Measurements from ENCODE around the gene SERPINA6.
"Not testable (repeated sequence)": the region's sequence is repeated elsewhere in the genome, so short reads cannot be mapped to it uniquely, and the experiment has no call there.

The SERPINA6 gene, protein sequence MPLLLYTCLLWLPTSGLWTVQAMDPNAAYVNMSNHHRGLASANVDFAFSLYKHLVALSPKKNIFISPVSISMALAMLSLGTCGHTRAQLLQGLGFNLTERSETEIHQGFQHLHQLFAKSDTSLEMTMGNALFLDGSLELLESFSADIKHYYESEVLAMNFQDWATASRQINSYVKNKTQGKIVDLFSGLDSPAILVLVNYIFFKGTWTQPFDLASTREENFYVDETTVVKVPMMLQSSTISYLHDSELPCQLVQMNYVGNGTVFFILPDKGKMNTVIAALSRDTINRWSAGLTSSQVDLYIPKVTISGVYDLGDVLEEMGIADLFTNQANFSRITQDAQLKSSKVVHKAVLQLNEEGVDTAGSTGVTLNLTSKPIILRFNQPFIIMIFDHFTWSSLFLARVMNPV

GRCh38 chr14:94322648-94323570, at the start of gene SERPINA6:
SERPINA6 (minus strand) TSS chr14:94323336; CDS start chr14:94314648, 8,688 bp downstream.
- in situ Hi-C loops (cut with MboI; ENCODE audit: low sequenced_read_pairs), result no loop called here

DNA sequence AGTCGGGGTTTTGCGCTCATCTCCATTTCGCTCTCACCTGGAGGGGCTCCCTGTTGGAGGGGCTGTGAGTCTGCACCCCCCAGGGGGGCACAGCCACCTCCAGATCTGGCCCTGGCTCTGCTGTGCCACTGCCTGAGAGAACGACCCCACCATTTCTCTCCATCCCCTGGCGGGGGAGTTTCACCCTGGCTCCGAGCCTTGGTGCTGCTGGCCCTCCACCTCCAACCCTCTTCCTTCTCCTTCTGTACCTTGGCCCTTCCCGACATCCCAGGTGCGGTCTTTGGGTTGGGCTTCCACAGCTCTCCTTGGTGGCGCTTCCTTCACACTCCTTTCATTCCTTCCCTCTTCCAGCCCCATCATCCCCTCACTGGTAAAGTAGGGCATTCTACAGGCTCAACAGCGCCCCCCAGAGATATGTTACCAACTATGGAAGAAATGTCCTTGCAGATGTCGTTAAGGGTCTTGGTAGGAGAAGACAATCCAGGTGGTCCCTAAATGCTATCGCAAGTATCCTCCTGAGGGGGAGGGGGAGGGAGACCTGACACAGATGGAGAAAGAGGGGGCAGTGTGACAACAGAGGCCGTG, 49.0 kb upstream of the SERPINA6 start:
- in situ Hi-C loops (cut with MboI; ENCODE audit: low sequenced_read_pairs), result no loop called here

GRCh38 chr14:94370524-94370910, 47.4 kb upstream of the SERPINA6 start:
- in situ Hi-C loops (cut with MboI; ENCODE audit: low sequenced_read_pairs), result no loop called here

DNA sequence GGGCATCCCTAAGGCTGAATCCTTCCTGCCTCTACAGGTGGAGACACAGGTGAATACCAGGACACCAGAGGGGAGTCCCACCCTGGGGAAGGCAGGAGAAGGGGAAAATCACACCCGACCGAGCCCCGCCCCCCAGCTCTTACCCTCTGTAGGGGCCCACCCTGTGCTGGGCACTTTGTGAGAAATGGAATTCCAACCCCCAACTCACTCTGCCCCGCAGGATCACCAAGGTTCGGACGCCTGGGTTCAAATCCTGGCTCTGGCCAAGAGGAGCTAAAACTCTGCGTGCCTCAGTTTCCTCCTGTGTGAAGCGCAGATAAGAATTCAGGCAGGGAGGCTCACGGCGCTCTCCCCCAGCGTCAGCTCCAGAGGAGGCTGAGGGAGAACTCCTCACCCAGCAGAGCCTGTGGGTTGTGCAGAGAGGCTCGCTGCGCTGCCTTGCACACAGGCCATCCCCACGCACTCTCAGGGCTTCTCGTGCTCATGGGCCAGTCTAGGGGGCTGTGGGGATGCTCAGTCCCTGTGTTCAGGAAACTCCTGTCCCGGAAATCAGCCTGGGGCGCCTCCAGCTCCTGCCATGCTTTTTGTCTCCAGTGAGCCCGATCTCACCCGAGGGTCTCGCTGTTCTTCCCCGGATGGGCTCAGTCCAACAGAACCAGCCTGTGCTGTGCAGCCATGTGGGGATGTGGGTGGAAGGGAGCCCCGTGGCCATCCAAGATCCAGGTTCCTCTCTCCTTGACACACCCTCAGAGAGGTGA, 46.8 kb upstream of the SERPINA6 start:
- in situ Hi-C loops (cut with MboI; ENCODE audit: low sequenced_read_pairs), result not testable (repeated sequence)

- in situ Hi-C loops (cut with MboI; ENCODE audit: low sequenced_read_pairs), result no loop called here
Measured at GRCh38 chr14:94368956-94369355, 45.8 kb upstream of the SERPINA6 start.

DNA sequence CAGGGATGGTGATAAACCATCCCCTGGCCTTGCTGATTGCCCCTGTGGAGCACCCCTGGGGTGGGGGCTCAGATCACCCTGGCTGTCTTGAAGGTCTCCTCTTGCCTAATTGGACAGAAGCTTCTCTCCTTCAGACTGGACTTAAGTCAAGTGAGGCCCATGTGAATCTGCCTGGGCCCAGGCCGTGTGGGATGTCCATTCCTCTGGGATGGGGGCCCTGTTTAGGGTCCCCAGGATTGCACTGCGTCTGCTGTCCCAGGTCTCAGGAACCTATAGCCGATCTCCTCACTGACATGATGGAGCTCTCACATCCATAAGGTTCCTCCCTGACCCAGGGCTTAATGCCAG, 45.1 kb upstream of the SERPINA6 start:
- in situ Hi-C loops (cut with MboI; ENCODE audit: low sequenced_read_pairs), result no loop called here

GRCh38 chr14:94367347-94368242, 44.5 kb upstream of the SERPINA6 start:
- in situ Hi-C loops (cut with MboI; ENCODE audit: low sequenced_read_pairs), result no loop called here

- in situ Hi-C loops (cut with MboI; ENCODE audit: low sequenced_read_pairs), result no loop called here
Measured at GRCh38 chr14:94366146-94366915, 43.2 kb upstream of the SERPINA6 start, which contains the start of gene SERPINA2. SERPINA2 (minus strand) TSS chr14:94366698.

- in situ Hi-C loops (cut with MboI; ENCODE audit: low sequenced_read_pairs), result no loop called here
Measured at GRCh38 chr14:94365624-94366023, 42.5 kb upstream of the SERPINA6 start.

DNA sequence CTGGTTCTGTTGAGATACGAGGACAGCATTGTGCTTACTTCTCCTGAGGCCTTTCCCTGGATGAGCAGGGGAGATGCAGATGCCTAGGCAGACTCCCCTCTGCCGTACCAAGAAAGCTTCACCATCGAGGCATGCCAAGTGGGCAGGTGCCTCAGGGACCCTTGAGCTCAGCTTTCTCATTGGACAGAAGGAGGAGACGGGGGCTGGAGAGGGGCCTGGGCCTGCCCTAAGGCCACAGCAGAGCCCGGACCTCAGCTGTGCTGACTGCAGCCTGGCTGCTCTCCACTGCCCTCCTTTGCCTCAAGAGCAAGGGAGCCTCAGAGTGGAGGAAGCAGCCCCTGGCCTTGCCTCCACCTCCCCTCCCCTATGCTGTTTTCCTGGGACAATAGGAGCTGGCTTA, 41.8 kb upstream of the SERPINA6 start:
- in situ Hi-C loops (cut with MboI; ENCODE audit: low sequenced_read_pairs), result no loop called here

DNA sequence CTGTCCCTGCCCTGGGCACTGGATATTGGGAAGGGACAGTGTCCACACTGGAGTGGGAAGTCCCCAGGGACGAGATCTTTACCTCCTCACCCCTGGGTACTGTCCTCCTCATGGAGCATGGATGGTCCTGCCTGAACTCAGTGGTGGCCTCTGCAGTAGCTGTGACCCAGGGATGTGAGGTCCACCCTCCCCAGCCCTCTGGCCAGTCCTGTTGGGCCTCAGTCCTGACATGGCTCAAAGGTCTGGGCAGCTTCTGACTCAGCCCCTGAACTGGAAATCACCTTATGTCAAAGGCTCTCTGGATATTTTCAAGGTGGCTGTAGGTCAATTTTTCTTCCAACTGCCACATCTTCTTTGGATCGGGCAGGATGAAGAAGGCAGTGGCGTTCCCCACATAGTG, 40.9 kb upstream of the SERPINA6 start:
- in situ Hi-C loops (cut with MboI; ENCODE audit: low sequenced_read_pairs), result no loop called here

DNA sequence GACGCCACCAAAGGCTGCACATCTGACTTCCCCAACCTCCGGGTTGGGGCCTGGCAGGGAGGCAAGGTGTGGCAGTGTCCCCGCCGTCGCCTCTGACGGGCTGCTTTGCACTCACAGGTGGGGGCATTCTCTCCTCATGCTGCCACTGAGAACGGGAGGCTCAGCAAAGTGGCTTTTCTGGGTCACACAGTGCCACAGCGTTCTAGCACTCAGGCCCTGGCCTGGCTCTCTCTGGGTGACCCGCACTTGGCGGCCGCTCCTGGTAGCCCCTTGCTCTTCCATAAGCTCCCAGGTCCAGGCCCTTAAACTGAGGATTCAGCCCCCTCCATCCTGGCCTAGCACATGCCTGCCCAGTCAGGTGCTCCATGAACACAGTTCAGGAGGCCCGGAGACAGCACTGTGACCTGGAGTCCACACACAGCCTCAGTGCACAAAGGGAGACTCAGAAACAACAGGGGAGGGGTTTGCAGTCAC, 40.1 kb upstream of the SERPINA6 start:
- in situ Hi-C loops (cut with MboI; ENCODE audit: low sequenced_read_pairs), result no loop called here

DNA sequence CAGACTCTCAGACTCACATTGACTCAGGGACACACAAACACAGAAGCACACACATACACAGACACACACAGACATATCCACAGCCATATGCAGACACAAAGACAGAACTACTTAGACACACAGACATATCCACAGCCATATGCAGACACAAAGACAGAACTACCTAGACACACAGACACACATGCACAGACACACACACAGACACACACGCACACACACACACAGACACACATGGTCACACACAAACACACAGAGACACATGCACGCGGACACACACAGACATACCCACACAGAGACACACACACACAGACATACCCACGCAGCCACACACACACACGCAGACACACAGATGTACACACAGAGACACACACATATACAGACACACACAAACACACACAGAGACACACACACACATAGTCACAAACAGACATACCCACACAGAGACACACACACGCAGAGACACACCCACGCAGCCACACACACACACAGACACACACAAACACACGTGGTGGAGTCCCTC, 39.5 kb upstream of the SERPINA6 start:
- in situ Hi-C loops (cut with MboI; ENCODE audit: low sequenced_read_pairs), result no loop called here

DNA sequence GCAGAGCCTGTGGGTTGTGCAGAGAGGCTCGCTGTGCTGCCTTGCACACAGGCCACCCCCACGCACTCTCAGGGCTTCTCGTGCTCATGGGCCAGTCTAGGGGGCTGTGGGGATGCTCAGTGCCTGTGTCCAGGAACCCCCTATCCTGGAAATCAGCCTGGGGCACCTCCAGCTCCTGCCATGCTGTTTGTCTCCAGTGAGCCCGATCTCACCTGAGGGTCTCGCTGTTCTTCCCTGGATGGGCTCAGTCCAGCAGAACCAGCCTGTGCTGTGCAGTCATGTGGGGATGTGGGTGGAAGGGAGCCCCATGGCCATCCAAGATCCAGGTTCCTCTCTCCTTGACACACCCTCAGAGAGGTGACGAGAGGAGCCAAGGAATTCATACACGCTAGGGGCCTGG, 38.5 kb upstream of the SERPINA6 start:
- in situ Hi-C loops (cut with MboI; ENCODE audit: low sequenced_read_pairs), result no loop called here

GRCh38 chr14:94360945-94361565, 37.9 kb upstream of the SERPINA6 start:
- in situ Hi-C loops (cut with MboI; ENCODE audit: low sequenced_read_pairs), result no loop called here

DNA sequence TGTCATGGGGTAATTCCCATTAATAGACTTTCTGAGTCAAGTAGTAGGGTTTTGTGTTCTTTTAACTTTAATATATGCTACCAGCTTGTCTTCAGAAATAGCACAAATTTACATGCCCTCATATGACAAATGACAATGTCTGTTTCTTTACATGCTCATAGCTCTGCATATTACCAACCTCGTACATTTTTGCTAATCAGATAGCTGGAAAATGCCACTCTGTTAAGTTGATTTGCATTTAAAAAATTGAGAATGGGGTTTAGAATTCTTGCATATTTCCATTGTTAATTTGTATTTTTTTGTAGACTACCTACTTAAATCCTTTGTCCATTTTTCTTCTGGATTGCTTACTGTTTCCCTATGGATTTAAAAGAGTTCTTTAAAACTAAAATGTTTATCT, 34.0 kb upstream of the SERPINA6 start:
- in situ Hi-C loops (cut with MboI; ENCODE audit: low sequenced_read_pairs), result no loop called here

GRCh38 chr14:94356379-94357056, 33.4 kb upstream of the SERPINA6 start:
- in situ Hi-C loops (cut with MboI; ENCODE audit: low sequenced_read_pairs), result no loop called here
